Fibroblast of lung (primary cell): ENCODE results near the gene TBRG4.
"Not testable (repeated sequence)": the region's sequence is repeated elsewhere in the genome, so short reads cannot be mapped to it uniquely, and the experiment has no call there.

Experiments used
- CTCF ChIP-seq, 2 donors: IDR thresholded peaks in 1 of 2; conservative IDR thresholded peaks in 1 of 2; 1 replicate in 1 of 2; 2 replicates in 1 of 2; pipeline ENCODE4 v1.5.1; 2011 to 2012; ENCODE audit warnings: low read length in 2 of 2, control low read depth in 1 of 2, inconsistent platforms in 1 of 2, low read depth in 1 of 2, mild to moderate bottlenecking in 1 of 2
- EZH2 ChIP-seq: IDR thresholded peaks from 2 replicates; pipeline ENCODE4 v1.5.1; 2012; ENCODE audit warnings: low read length, control low read depth, mild to moderate bottlenecking; ENCODE audit errors: missing control alignments

DNA sequence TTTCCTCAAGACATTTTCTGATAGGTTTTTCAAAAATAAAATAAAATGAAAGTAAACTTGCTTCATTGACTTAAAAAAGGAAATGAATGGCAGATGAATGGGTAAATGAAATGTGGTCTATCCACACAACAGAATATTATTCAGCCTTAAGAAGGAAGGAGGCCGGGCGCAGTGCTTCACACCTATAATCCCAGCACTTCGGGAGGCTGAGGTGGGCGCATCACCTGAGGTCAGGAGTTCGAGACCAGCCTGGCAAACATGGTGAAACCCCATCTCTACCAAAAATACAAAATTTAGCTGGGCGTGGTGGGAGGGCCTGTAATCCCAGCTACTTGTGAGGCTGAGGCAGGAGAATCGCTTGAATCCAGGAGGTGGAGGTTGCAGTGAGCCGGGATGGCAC lies 42.4 kb upstream of the TBRG4 start:
- TF ChIP-seq CTCF (conservative IDR thresholded peaks at IDR 0.05 in 1 of 2, IDR thresholded peaks at IDR 0.05 in 1 of 2; ENCODE audit: low read depth in 1 of 2, low read length in 2 of 2); EZH2: not testable (repeated sequence)
